Measurements from ENCODE around the gene RFC3.

RFC3 gene

GRCh38 chr13:33884531-33885220 is 66.7 kb downstream of the RFC3 start:
- TF ChIP-seq REST (IDR thresholded peaks at IDR 0.05; ENCODE audit: insufficient read depth in 1 of 2, low read depth in 2 of 2, low read length in 2 of 2), result no peak
- TF ChIP-seq SIN3A (IDR thresholded peaks at IDR 0.05; ENCODE audit: borderline replicate concordance, insufficient read depth, low read length), result no peak
- TF ChIP-seq POLR2AphosphoS5 (IDR thresholded peaks at IDR 0.05; ENCODE audit: low read depth, low read length), result no peak
- TF ChIP-seq TAF1 (IDR thresholded peaks at IDR 0.05; ENCODE audit: borderline replicate concordance, insufficient read depth, low read length), result no peak
- TF ChIP-seq FOXP2 (optimal IDR thresholded peaks at IDR 0.05; ENCODE audit: borderline replicate concordance, extremely low read depth, extremely low read length, insufficient read depth), result no peak
